COLO829 (cell line): ENCODE data around the gene FAM161A.
"Not testable (repeated sequence)": the region's sequence is repeated elsewhere in the genome, so short reads cannot be mapped to it uniquely, and the experiment has no call there.

Experiments used
- DNase-seq: peaks from one replicate; pipeline ENCODE4 v3.0.0; 2012; ENCODE audit warnings: low spot score

Gene FAM161A

GRCh38 chr2:61853847-61854563 lies at the start of gene FAM161A:
Gene FAM161A, minus strand, starts transcription at chr2:61854060. Its CDS starts 19 bp downstream, at chr2:61854041.
- DNase-seq = peak; percentile 57

GRCh38 chr2:61900281-61900680 lies 46.4 kb upstream of the FAM161A start:
- DNase-seq = no peak

- no peak for DNase-seq
These were observed 45.0 kb upstream of the FAM161A start for GRCh38 chr2:61898810-61899209.

- DNase-seq = peak; percentile 72
These were observed 34.6 kb upstream of the FAM161A start, which contains the start of gene CCT4 for GRCh38 chr2:61888267-61889055. Gene CCT4, minus strand, starts transcription at chr2:61888656. Its CDS starts 149 bp downstream, at chr2:61888507.

GRCh38 chr2:61887717-61888266 lies 33.9 kb upstream of the FAM161A start:
- peak; percentile 30 for DNase-seq

- no peak for DNase-seq
These were observed 32.2 kb upstream of the FAM161A start for GRCh38 chr2:61885896-61886603.

- DNase-seq = no peak
These were observed 29.0 kb upstream of the FAM161A start for GRCh38 chr2:61882850-61883249.

GRCh38 chr2:61879351-61879750 lies 25.5 kb upstream of the FAM161A start:
- not testable (repeated sequence) for DNase-seq

GRCh38 chr2:61878761-61879160 lies 24.9 kb upstream of the FAM161A start:
- DNase-seq = no peak

- DNase-seq = no peak
These were observed 23.8 kb upstream of the FAM161A start for GRCh38 chr2:61877571-61878245.

- DNase-seq = no peak
These were observed 22.5 kb upstream of the FAM161A start for GRCh38 chr2:61876400-61876799.

- not testable (repeated sequence) for DNase-seq
These were observed 12.7 kb upstream of the FAM161A start for GRCh38 chr2:61866482-61867089.

- DNase-seq = no peak
These were observed 8.2 kb upstream of the FAM161A start for GRCh38 chr2:61862085-61862484.

GRCh38 chr2:61857224-61857623 lies 3.4 kb upstream of the FAM161A start:
- no peak for DNase-seq

GRCh38 chr2:61855318-61855613 lies 1.4 kb upstream of the FAM161A start:
- DNase-seq = no peak

- DNase-seq = peak; percentile 92
These were observed 881 bp upstream of the FAM161A start for GRCh38 chr2:61854564-61855317.

GRCh38 chr2:61853086-61853846 lies 594 bp downstream of the FAM161A start:
- peak; percentile 40 for DNase-seq

GRCh38 chr2:61851270-61851669 lies 2.6 kb downstream of the FAM161A start:
- not testable (repeated sequence) for DNase-seq

GRCh38 chr2:61845320-61845719 lies 8.5 kb downstream of the FAM161A start:
- DNase-seq = no peak

- DNase-seq = no peak
These were observed 12.6 kb downstream of the FAM161A start for GRCh38 chr2:61841286-61841685.
